Endothelial cell of umbilical vein (primary cell): ENCODE data around the gene TMEM214.

ENCODE experiments used
- EZH2 ChIP-seq: IDR thresholded peaks from 2 replicates; pipeline ENCODE4 v1.6.1; 2012; ENCODE audit warnings: borderline replicate concordance, low read depth, mild to moderate bottlenecking, moderate library complexity, low read length, inconsistent platforms; ENCODE audit not compliant: severe bottlenecking
- GATA2 ChIP-seq: IDR thresholded peaks from 2 replicates; pipeline ENCODE4 v1.7.0; 2011; ENCODE audit warnings: low read depth, mild to moderate bottlenecking, moderate library complexity, mixed read lengths, low read length; ENCODE audit not compliant: insufficient read length, insufficient read depth
- POLR2A ChIP-seq: IDR thresholded peaks from 2 replicates; pipeline ENCODE4 v1.6.1; 2012; ENCODE audit warnings: low read depth, mild to moderate bottlenecking, control low read depth, low read length
- POLR2AphosphoS5 ChIP-seq: IDR thresholded peaks from 2 replicates; pipeline ENCODE4 v1.6.1; 2012; ENCODE audit warnings: low read depth, mild to moderate bottlenecking, control low read depth, low read length, moderate library complexity; ENCODE audit not compliant: insufficient read depth
- TF ChIP-seq, protein P1 (sequence below), 2 donors: IDR thresholded peaks; 1 replicate in 1 of 2; 2 replicates in 1 of 2; pipeline ENCODE4 v1.5.1; 2011; ENCODE audit warnings: low read length in 2 of 2, mild to moderate bottlenecking in 2 of 2, moderate library complexity in 2 of 2, control low read depth in 1 of 2, inconsistent platforms in 1 of 2, low read depth in 1 of 2; ENCODE audit not compliant: insufficient read depth in 1 of 2; ENCODE audit errors: extremely low read depth in 1 of 2
- TF ChIP-seq, protein P2 (sequence below): IDR thresholded peaks from 2 replicates; pipeline ENCODE4 v1.6.1; 2011; ENCODE audit not compliant: insufficient read depth, insufficient read length

DNA sequence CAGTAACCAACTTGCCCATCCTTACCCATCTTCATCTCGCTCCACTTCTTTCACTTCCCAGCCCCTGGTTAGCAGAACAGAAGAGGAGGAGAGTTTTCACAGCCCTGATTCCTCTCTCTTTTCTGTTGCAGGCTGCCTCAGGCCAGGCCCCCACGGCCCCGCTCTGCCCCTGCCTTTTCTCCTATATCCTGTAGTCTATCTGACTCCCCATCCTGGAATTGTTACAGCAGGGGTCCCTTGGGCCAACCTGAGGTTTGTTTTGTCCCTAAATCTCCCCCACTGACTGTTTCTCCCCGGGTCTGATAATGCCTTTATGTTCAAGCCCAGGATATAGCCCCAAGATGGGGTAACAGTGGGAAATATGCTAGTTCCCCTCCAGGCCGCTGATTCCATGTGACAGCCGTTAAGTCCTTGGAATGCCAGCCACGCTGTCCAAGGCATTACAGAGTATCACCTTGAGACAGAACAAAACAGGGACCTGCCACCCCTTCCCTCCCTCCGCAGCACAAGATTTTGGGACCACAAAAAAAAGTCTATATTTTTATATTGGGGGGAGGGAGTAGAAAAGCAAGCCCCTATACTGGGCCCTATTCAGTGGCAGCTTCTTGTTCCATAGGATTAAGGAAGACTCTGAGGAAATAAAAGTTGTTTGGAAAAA lies 37.3 kb downstream of the TMEM214 start:
- TF ChIP-seq, protein P1, sequence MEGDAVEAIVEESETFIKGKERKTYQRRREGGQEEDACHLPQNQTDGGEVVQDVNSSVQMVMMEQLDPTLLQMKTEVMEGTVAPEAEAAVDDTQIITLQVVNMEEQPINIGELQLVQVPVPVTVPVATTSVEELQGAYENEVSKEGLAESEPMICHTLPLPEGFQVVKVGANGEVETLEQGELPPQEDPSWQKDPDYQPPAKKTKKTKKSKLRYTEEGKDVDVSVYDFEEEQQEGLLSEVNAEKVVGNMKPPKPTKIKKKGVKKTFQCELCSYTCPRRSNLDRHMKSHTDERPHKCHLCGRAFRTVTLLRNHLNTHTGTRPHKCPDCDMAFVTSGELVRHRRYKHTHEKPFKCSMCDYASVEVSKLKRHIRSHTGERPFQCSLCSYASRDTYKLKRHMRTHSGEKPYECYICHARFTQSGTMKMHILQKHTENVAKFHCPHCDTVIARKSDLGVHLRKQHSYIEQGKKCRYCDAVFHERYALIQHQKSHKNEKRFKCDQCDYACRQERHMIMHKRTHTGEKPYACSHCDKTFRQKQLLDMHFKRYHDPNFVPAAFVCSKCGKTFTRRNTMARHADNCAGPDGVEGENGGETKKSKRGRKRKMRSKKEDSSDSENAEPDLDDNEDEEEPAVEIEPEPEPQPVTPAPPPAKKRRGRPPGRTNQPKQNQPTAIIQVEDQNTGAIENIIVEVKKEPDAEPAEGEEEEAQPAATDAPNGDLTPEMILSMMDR (IDR thresholded peaks at IDR 0.05; ENCODE audit: extremely low read depth in 1 of 2, insufficient read depth in 1 of 2, low read depth in 1 of 2, low read length in 2 of 2) = no peak
- TF ChIP-seq POLR2A (no peak), POLR2AphosphoS5 (no peak), EZH2 (no peak), GATA2 (no peak)
- TF ChIP-seq, protein P2, sequence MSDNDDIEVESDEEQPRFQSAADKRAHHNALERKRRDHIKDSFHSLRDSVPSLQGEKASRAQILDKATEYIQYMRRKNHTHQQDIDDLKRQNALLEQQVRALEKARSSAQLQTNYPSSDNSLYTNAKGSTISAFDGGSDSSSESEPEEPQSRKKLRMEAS = no peak
